ENCODE results near the gene TBX5. TPM values are rescaled to one million over a fixed set of nuclear protein-coding genes. Genes with fewer than 3 reads are reported as not detected.
A peak's percentile ranks its signal among the peaks of the same experiment; 100 is the strongest.

Gene TBX5
- total and polyA plus RNA-seq, 7 experiments from 2014 or later = not detected

- no peak overlapping the region for H3K27ac ChIP-seq (ENCODE audit: low read depth, low read length)
- ChIA-PET POLR2A (no interaction called here), CTCF (no interaction called here)
- intact Hi-C loops (cut with micrococcal nuclease) = no loop called here
- DNase-seq = no peak
- Mint-ChIP-seq H3K4me3 (no peak overlapping the region), H3K4me1 (no peaks in the 10 kb centered on the region), H3K9me3 (peaks cover 5 to 30% (median 11%) of the 10 kb centered on the region in 11 donors), H3K36me3 (peaks cover 0 to 5% (median 0%) of the 10 kb centered on the region in 5 donors), H3K27ac (no peak overlapping the region), H3K27me3 (peaks cover 0 to 11% (median 0%) of the 10 kb centered on the region in 5 donors)
- no peaks in the 10 kb centered on the region for H3K27me3 ChIP-seq (ENCODE audit: control insufficient read depth in 2 of 2, insufficient read depth in 2 of 2, low read length in 2 of 2)
- peaks cover 0 to 6% (median 0%) of the 10 kb centered on the region in 3 experiments for H3K9me3 ChIP-seq (ENCODE audit: control insufficient read depth in 2 of 3, low read length in 3 of 3)
- no peak overlapping the region for H3K4me3 ChIP-seq (ENCODE audit: low read length)
- H3K4me1 ChIP-seq (ENCODE audit: control insufficient read depth in 2 of 2, insufficient read depth in 2 of 2, low read length in 2 of 2) = no peaks in the 10 kb centered on the region
- H3K36me3 ChIP-seq (ENCODE audit: control insufficient read depth in 2 of 3, insufficient read depth in 3 of 3, low read length in 3 of 3) = no peaks in the 10 kb centered on the region
- ATAC-seq = no peak
These were observed 77.7 kb downstream of the TBX5 start for GRCh38 chr12:114328292-114328691.

GRCh38 chr12:114327765-114328164, 78.2 kb downstream of the TBX5 start:
- peaks cover 0 to 6% (median 0%) of the 10 kb centered on the region in 3 experiments for H3K9me3 ChIP-seq (ENCODE audit: control insufficient read depth in 2 of 3, low read length in 3 of 3)
- H3K4me1 ChIP-seq (ENCODE audit: control insufficient read depth in 2 of 2, insufficient read depth in 2 of 2, low read length in 2 of 2) = no peaks in the 10 kb centered on the region
- intact Hi-C loops (cut with micrococcal nuclease) = no loop called here
- Mint-ChIP-seq H3K9me3 (peaks cover 5 to 30% (median 11%) of the 10 kb centered on the region in 11 donors), H3K4me1 (no peaks in the 10 kb centered on the region), H3K27me3 (peaks cover 0 to 12% (median 0%) of the 10 kb centered on the region in 5 donors), H3K27ac (no peak overlapping the region), H3K4me3 (no peak overlapping the region), H3K36me3 (peaks cover 0 to 5% (median 0%) of the 10 kb centered on the region in 5 donors)
- no peak overlapping the region for H3K4me3 ChIP-seq (ENCODE audit: low read length)
- DNase-seq (no peak), ATAC-seq (no peak)
- ChIA-PET CTCF (no interaction called here), POLR2A (no interaction called here)
- no peaks in the 10 kb centered on the region for H3K36me3 ChIP-seq (ENCODE audit: control insufficient read depth in 2 of 3, insufficient read depth in 3 of 3, low read length in 3 of 3)
- H3K27ac ChIP-seq (ENCODE audit: low read depth, low read length) = no peak overlapping the region
- H3K27me3 ChIP-seq (ENCODE audit: control insufficient read depth in 2 of 2, insufficient read depth in 2 of 2, low read length in 2 of 2) = no peaks in the 10 kb centered on the region

- H3K36me3 Mint-ChIP-seq = no peaks in the 10 kb centered on the region
- H3K4me1 Mint-ChIP-seq = no peaks in the 10 kb centered on the region
- no peak for DNase-seq
- POLR2A ChIA-PET = no interaction called here
- H3K4me3 ChIP-seq (ENCODE audit: low read length) = no peak overlapping the region
- H3K27ac Mint-ChIP-seq = peak overlapping the region in 1 of 9 donors; percentile 44
- H3K27me3 ChIP-seq (ENCODE audit: control insufficient read depth in 2 of 2, insufficient read depth in 2 of 2, low read length in 2 of 2) = no peaks in the 10 kb centered on the region
- no peaks in the 10 kb centered on the region for H3K4me1 ChIP-seq (ENCODE audit: control insufficient read depth in 2 of 2, insufficient read depth in 2 of 2, low read length in 2 of 2)
- peaks cover 0 to 15% (median 5%) of the 10 kb centered on the region in 5 donors for H3K27me3 Mint-ChIP-seq
- CTCF ChIA-PET = no interaction called here
- intact Hi-C loops (cut with micrococcal nuclease) = no loop called here
- H3K36me3 ChIP-seq (ENCODE audit: control insufficient read depth in 2 of 3, insufficient read depth in 3 of 3, low read length in 3 of 3) = no peaks in the 10 kb centered on the region
- no peak overlapping the region for H3K4me3 Mint-ChIP-seq
- no peak overlapping the region for H3K27ac ChIP-seq (ENCODE audit: low read depth, low read length)
- peaks cover 0 to 9% (median 5%) of the 10 kb centered on the region in 11 donors for H3K9me3 Mint-ChIP-seq
- no peaks in the 10 kb centered on the region for H3K9me3 ChIP-seq (ENCODE audit: control insufficient read depth in 2 of 3, low read length in 3 of 3)
- ATAC-seq = no peak
These were observed 84.4 kb downstream of the TBX5 start for GRCh38 chr12:114321524-114321923.

DNA sequence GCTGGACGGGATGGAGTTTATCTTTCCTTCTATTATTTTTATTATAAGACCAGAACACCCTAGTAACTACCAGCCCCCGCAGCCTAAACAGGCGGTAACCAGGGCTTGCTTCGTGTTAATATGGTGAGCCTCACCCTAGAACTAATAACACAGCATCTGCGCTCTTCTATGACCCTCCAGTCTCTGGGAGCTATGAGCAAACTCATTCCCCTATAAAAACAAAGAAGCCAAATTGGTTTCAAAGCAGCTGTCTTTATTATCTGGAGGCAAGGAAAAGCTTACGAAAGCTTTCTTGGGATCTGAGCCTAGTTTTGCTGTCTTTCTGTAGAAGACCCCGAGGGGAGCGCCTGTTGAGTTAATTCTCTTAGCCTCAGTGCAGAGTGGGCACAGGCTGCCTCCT, 85.0 kb downstream of the TBX5 start:
- Histone ChIP-seq H3K9me3 (ENCODE audit: control insufficient read depth in 2 of 3, low read length in 3 of 3) (no peaks in the 10 kb centered on the region), H3K4me3 (ENCODE audit: low read length) (no peak overlapping the region), H3K27me3 (ENCODE audit: control insufficient read depth in 2 of 2, insufficient read depth in 2 of 2, low read length in 2 of 2) (no peaks in the 10 kb centered on the region), H3K36me3 (ENCODE audit: control insufficient read depth in 2 of 3, insufficient read depth in 3 of 3, low read length in 3 of 3) (no peaks in the 10 kb centered on the region), H3K27ac (ENCODE audit: low read depth, low read length) (no peak overlapping the region), H3K4me1 (ENCODE audit: control insufficient read depth in 2 of 2, insufficient read depth in 2 of 2, low read length in 2 of 2) (no peaks in the 10 kb centered on the region)
- DNase-seq = no peak
- H3K4me3 Mint-ChIP-seq = no peak overlapping the region
- no peak for ATAC-seq
- ChIA-PET CTCF (no interaction called here), POLR2A (no interaction called here)
- no peaks in the 10 kb centered on the region for H3K36me3 Mint-ChIP-seq
- peaks cover 0 to 15% (median 5%) of the 10 kb centered on the region in 5 donors for H3K27me3 Mint-ChIP-seq
- no peaks in the 10 kb centered on the region for H3K4me1 Mint-ChIP-seq
- H3K9me3 Mint-ChIP-seq = peaks cover 0 to 9% (median 5%) of the 10 kb centered on the region in 11 donors
- intact Hi-C loops (cut with micrococcal nuclease) = no loop called here
- H3K27ac Mint-ChIP-seq = no peak overlapping the region

DNA sequence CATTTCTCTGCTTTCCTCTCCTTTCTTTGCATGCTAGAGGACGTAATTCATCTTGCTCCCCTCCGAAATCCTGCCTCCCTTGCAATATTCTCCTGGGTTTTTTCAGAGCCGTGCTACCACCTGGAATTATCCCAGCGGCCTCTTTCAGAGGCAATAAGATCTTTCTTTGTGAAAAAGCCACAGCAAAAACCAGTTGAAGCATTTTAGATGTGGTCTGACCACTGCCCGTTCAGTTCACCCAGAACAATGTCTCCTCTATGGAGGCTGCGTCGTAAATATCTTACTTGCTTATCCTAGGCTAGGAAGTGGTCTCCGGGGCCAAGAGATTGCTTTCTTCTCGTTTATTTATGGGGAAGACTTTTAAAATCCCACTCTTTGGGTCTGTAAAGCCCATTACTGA, 85.8 kb downstream of the TBX5 start:
- Mint-ChIP-seq H3K4me3 (no peak overlapping the region), H3K9me3 (peaks cover 0 to 9% (median 0%) of the 10 kb centered on the region in 11 donors), H3K4me1 (no peaks in the 10 kb centered on the region), H3K27me3 (peaks cover 0 to 15% (median 5%) of the 10 kb centered on the region in 5 donors), H3K27ac (no peak overlapping the region), H3K36me3 (no peaks in the 10 kb centered on the region)
- intact Hi-C loops (cut with micrococcal nuclease) = no loop called here
- Histone ChIP-seq H3K36me3 (ENCODE audit: control insufficient read depth in 2 of 3, insufficient read depth in 3 of 3, low read length in 3 of 3) (no peaks in the 10 kb centered on the region), H3K4me3 (ENCODE audit: low read length) (no peak overlapping the region), H3K27ac (ENCODE audit: low read depth, low read length) (no peak overlapping the region), H3K4me1 (ENCODE audit: control insufficient read depth in 2 of 2, insufficient read depth in 2 of 2, low read length in 2 of 2) (no peaks in the 10 kb centered on the region), H3K27me3 (ENCODE audit: control insufficient read depth in 2 of 2, insufficient read depth in 2 of 2, low read length in 2 of 2) (no peaks in the 10 kb centered on the region), H3K9me3 (ENCODE audit: control insufficient read depth in 2 of 3, low read length in 3 of 3) (no peaks in the 10 kb centered on the region)
- DNase-seq = no peak
- CTCF ChIA-PET = no interaction called here
- no peak for ATAC-seq
- POLR2A ChIA-PET = no interaction called here

GRCh38 chr12:114319422-114319821, 86.5 kb downstream of the TBX5 start:
- H3K9me3 Mint-ChIP-seq = peaks cover 0 to 9% (median 0%) of the 10 kb centered on the region in 11 donors
- no peak for ATAC-seq
- intact Hi-C loops (cut with micrococcal nuclease) = no loop called here

GRCh38 chr12:114318984-114319383, 87.0 kb downstream of the TBX5 start:
- H3K27ac ChIP-seq (ENCODE audit: low read depth, low read length) = no peak overlapping the region
- CTCF ChIA-PET = no interaction called here
- H3K36me3 ChIP-seq (ENCODE audit: control insufficient read depth in 2 of 3, insufficient read depth in 3 of 3, low read length in 3 of 3) = no peaks in the 10 kb centered on the region
- Mint-ChIP-seq H3K4me1 (no peaks in the 10 kb centered on the region), H3K9me3 (peaks cover 0 to 9% (median 2%) of the 10 kb centered on the region in 11 donors), H3K36me3 (no peaks in the 10 kb centered on the region), H3K4me3 (no peak overlapping the region), H3K27me3 (peaks cover 0 to 15% (median 5%) of the 10 kb centered on the region in 5 donors), H3K27ac (no peak overlapping the region)
- intact Hi-C loops (cut with micrococcal nuclease) = no loop called here
- ATAC-seq (no peak), DNase-seq (no peak)
- H3K9me3 ChIP-seq (ENCODE audit: control insufficient read depth in 2 of 3, low read length in 3 of 3) = no peaks in the 10 kb centered on the region
- H3K27me3 ChIP-seq (ENCODE audit: control insufficient read depth in 2 of 2, insufficient read depth in 2 of 2, low read length in 2 of 2) = no peaks in the 10 kb centered on the region
- H3K4me3 ChIP-seq (ENCODE audit: low read length) = no peak overlapping the region
- no peaks in the 10 kb centered on the region for H3K4me1 ChIP-seq (ENCODE audit: control insufficient read depth in 2 of 2, insufficient read depth in 2 of 2, low read length in 2 of 2)
- POLR2A ChIA-PET = no interaction called here

More at GRCh38 chr12:114319422-114319821, 86.5 kb downstream of the TBX5 start:
- H3K36me3 Mint-ChIP-seq = no peaks in the 10 kb centered on the region
- H3K4me3 Mint-ChIP-seq = no peak overlapping the region
- Histone ChIP-seq H3K36me3 (ENCODE audit: control insufficient read depth in 2 of 3, insufficient read depth in 3 of 3, low read length in 3 of 3) (no peaks in the 10 kb centered on the region), H3K27me3 (ENCODE audit: control insufficient read depth in 2 of 2, insufficient read depth in 2 of 2, low read length in 2 of 2) (no peaks in the 10 kb centered on the region), H3K4me3 (ENCODE audit: low read length) (no peak overlapping the region), H3K9me3 (ENCODE audit: control insufficient read depth in 2 of 3, low read length in 3 of 3) (no peaks in the 10 kb centered on the region), H3K27ac (ENCODE audit: low read depth, low read length) (no peak overlapping the region), H3K4me1 (ENCODE audit: control insufficient read depth in 2 of 2, insufficient read depth in 2 of 2, low read length in 2 of 2) (no peaks in the 10 kb centered on the region)
- CTCF ChIA-PET = no interaction called here
- H3K27ac Mint-ChIP-seq = no peak overlapping the region
- H3K27me3 Mint-ChIP-seq = peaks cover 0 to 15% (median 5%) of the 10 kb centered on the region in 5 donors
- no peak for DNase-seq
- no peaks in the 10 kb centered on the region for H3K4me1 Mint-ChIP-seq
- POLR2A ChIA-PET = no interaction called here
